Neural cell (in vitro differentiated cells): ENCODE measurements around the gene ST7L. TPM values are rescaled to one million over a fixed set of nuclear protein-coding genes. Genes with fewer than 3 reads are reported as not detected.

Source experiments
- H2AFZ ChIP-seq: fragments of 200-600, 300-800 bp; sonication (generic), shearing (Covaris generic); 2 replicates; pipeline ENCODE4 v1.6.0; 2014; ENCODE audit warnings: low read depth, mild to moderate bottlenecking, antibody characterized with exemption, low read length, moderate library complexity
- H3F3A ChIP-seq: fragments of 200-600 bp; shearing (Covaris generic); 2 replicates; pipeline ENCODE4 v1.6.1; 2016; ENCODE audit warnings: mild to moderate bottlenecking, moderate library complexity, mixed read lengths, antibody characterized with exemption, low read length; ENCODE audit not compliant: insufficient read depth, poor library complexity, severe bottlenecking
- H3K27ac ChIP-seq: fragments of 200-600, 300-800 bp; sonication (generic), shearing (Covaris generic); 2 replicates; pipeline ENCODE4 v1.5.1; 2014; ENCODE audit warnings: mild to moderate bottlenecking, low read length, moderate library complexity
- H3K27me3 ChIP-seq: fragments of 300-800, 200-600 bp; sonication (generic), shearing (Covaris generic); 2 replicates; pipeline ENCODE4 v1.6.0; 2014; ENCODE audit warnings: mild to moderate bottlenecking, low read depth, low read length, moderate library complexity; ENCODE audit not compliant: insufficient read depth
- H3K36me3 ChIP-seq: fragments of 300-800, 200-600 bp; sonication (generic), shearing (Covaris generic); 2 replicates; pipeline ENCODE4 v1.5.1; 2014; ENCODE audit warnings: mild to moderate bottlenecking, antibody characterized with exemption, low read length, moderate library complexity; ENCODE audit not compliant: insufficient read depth
- H3K4me2 ChIP-seq: fragments of 300-800, 200-600 bp; sonication (generic), shearing (Covaris generic); 2 replicates; pipeline ENCODE4 v1.6.0; 2014; ENCODE audit warnings: mild to moderate bottlenecking, low read length
- H3K4me3 ChIP-seq: fragments of 300-800, 200-600 bp; sonication (generic), shearing (Covaris generic); 2 replicates; pipeline ENCODE4 v1.5.1; 2014; ENCODE audit warnings: mild to moderate bottlenecking, low read length, moderate library complexity
- H3K79me2 ChIP-seq: fragments of 200-600 bp; shearing (Covaris generic); replicated peaks from 2 replicates; pipeline ENCODE4 v1.6.0; 2014; ENCODE audit warnings: mild to moderate bottlenecking, low read length, moderate library complexity; ENCODE audit not compliant: insufficient read depth
- H3K9ac ChIP-seq: fragments of 300-800, 200-600 bp; sonication (generic), shearing (Covaris generic); 2 replicates; pipeline ENCODE4 v1.6.1; 2016; ENCODE audit warnings: mild to moderate bottlenecking, low read length, mixed read lengths
- H3K9me2 ChIP-seq: fragments of 200-600 bp; shearing (Covaris generic); 2 replicates; pipeline ENCODE4 v1.6.1; 2016; ENCODE audit warnings: mild to moderate bottlenecking, low read length, mixed read lengths; ENCODE audit not compliant: insufficient read depth
- H3K9me3 ChIP-seq: fragments of 200-600, 300-800 bp; sonication (generic), shearing (Covaris generic); 2 replicates; pipeline ENCODE4 v1.6.1; 2016; ENCODE audit warnings: mild to moderate bottlenecking, mixed run types, low read length, moderate library complexity, mixed read lengths
- H4K20me1 ChIP-seq: fragments of 200-600 bp; shearing (Covaris generic); 2 replicates; pipeline ENCODE4 v1.6.1; 2016; ENCODE audit warnings: mild to moderate bottlenecking, mixed run types; ENCODE audit not compliant: insufficient read depth
- EP300 ChIP-seq: fragments of 450-650 bp; conservative IDR thresholded peaks from 2 replicates; pipeline ENCODE4 v1.6.1; 2014; ENCODE audit warnings: antibody characterized with exemption, mild to moderate bottlenecking, moderate library complexity; ENCODE audit not compliant: poor library complexity, severe bottlenecking
- MXI1 ChIP-seq: fragments of 450-650 bp; conservative IDR thresholded peaks from 2 replicates; pipeline ENCODE4 v1.6.1; 2014; ENCODE audit warnings: antibody characterized with exemption, mild to moderate bottlenecking; ENCODE audit not compliant: poor library complexity, severe bottlenecking
- POLR2AphosphoS5 ChIP-seq: IDR thresholded peaks from 2 replicates; pipeline ENCODE4 v1.6.1; 2012
- RAD21 ChIP-seq: fragments of 450-650 bp; conservative IDR thresholded peaks from 2 replicates; pipeline ENCODE4 v1.6.1; 2014; ENCODE audit warnings: antibody characterized with exemption, mild to moderate bottlenecking, moderate library complexity
- REST ChIP-seq: IDR thresholded peaks from 2 replicates; pipeline ENCODE4 v1.6.1; 2012; ENCODE audit warnings: borderline replicate concordance
- SMC3 ChIP-seq: fragments of 450-650 bp; conservative IDR thresholded peaks from 2 replicates; pipeline ENCODE4 v1.6.1; 2014; ENCODE audit warnings: antibody characterized with exemption, mild to moderate bottlenecking, moderate library complexity; ENCODE audit not compliant: poor library complexity
- TAF1 ChIP-seq: IDR thresholded peaks from 2 replicates; pipeline ENCODE4 v1.6.1; 2012; ENCODE audit warnings: low read depth
- polyA plus RNA-seq: library from polyadenylated mRNA; depleted of rRNA; stranded (reverse); fragments of >200 nt; gene quantifications from 2 replicates; pipeline ENCODE4 v1.2.3, GENCODE V29; 2014

ST7L gene
- polyA plus RNA-seq, 1 donor from 2014 or later = 33.7 TPM

GRCh38 chr1:112508278-112509004, 110.5 kb downstream of the ST7L start, which contains the start of gene WNT2B (continued):
- TF ChIP-seq MXI1 = peak; percentile 34

GRCh38 chr1:112507921-112508277, 111.0 kb downstream of the ST7L start:
- no peaks in the 10 kb centered on the region for H3K79me2 ChIP-seq
- H2AFZ ChIP-seq = no peak overlapping the region
- H4K20me1 ChIP-seq = no peaks in the 10 kb centered on the region
- H3K9me2 ChIP-seq = no peaks in the 10 kb centered on the region
- peaks cover 66% of the 10 kb centered on the region for H3K27me3 ChIP-seq
- no peaks in the 10 kb centered on the region for H3F3A ChIP-seq
- H3K27ac ChIP-seq = no peak overlapping the region
- H3K36me3 ChIP-seq = no peaks in the 10 kb centered on the region
- peak overlapping the region; percentile 76 for H3K4me3 ChIP-seq
- no peaks in the 10 kb centered on the region for H3K9me3 ChIP-seq
- TF ChIP-seq POLR2AphosphoS5 = no peak
- no peak for TF ChIP-seq TAF1
- no peak for TF ChIP-seq RAD21
- TF ChIP-seq SMC3 = no peak
- TF ChIP-seq REST = no peak
- peak overlapping the region; percentile 7 for H3K9ac ChIP-seq
- H3K4me2 ChIP-seq = peak overlapping the region; percentile 19

GRCh38 chr1:112507336-112507735, 111.6 kb downstream of the ST7L start:
- Histone ChIP-seq H3K9me2 (no peaks in the 10 kb centered on the region), H2AFZ (no peak overlapping the region), H4K20me1 (no peaks in the 10 kb centered on the region), H3K4me2 (no peak overlapping the region), H3K27ac (no peak overlapping the region), H3K9ac (no peak overlapping the region), H3K27me3 (peaks cover 71% of the 10 kb centered on the region), H3F3A (no peaks in the 10 kb centered on the region), H3K9me3 (no peaks in the 10 kb centered on the region), H3K79me2 (no peaks in the 10 kb centered on the region), H3K4me3 (no peak overlapping the region), H3K36me3 (no peaks in the 10 kb centered on the region)
- no peak for TF ChIP-seq EP300
- TF ChIP-seq TAF1 = no peak
- no peak for TF ChIP-seq REST
